Measurements from ENCODE around the gene TAS1R2. TPM values are rescaled to one million over a fixed set of nuclear protein-coding genes. Genes with fewer than 3 reads are reported as not detected.

The TAS1R2 gene
- total RNA-seq, 1 experiment from 2014 or later, result not detected

DNA sequence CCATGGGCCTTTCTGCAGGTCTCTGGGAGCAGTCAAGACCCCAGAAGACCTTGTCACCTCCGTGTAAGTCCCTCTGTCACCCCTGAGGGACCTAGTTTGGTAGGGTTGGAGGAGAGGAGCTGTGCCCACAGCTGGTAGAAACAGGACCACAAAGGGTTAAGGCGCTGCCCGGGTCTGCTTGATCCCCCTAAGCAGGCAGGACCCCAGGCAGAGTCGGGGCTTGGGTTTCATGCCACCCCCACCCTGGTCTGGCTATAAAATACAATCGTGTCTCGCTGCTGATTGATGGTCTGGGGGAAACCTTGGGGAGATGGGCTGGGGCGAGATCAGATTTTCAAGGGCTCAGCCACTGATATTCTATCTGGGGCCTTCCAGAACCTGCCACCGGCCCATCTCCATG lies 50.9 kb downstream of the TAS1R2 start:
- Histone ChIP-seq H3K18ac (ENCODE audit: insufficient read length, low read depth, low read length) (no peak overlapping the region), H3T11ph (ENCODE audit: low read length) (no peak overlapping the region), H3K79me2 (ENCODE audit: insufficient read depth, low read length) (no peaks in the 10 kb centered on the region), H4K5ac (ENCODE audit: insufficient read length, low read depth, low read length) (no peak overlapping the region), H3K79me1 (ENCODE audit: insufficient read depth, low read depth, low read length, poor library complexity, severe bottlenecking) (no peaks in the 10 kb centered on the region), H3K9ac (ENCODE audit: extremely low read depth, insufficient read length, low read length) (no peak overlapping the region), H2AK5ac (ENCODE audit: insufficient read length, low read length) (no peak overlapping the region), H4K20me1 (ENCODE audit: control insufficient read depth, insufficient read depth, insufficient read length) (no peaks in the 10 kb centered on the region), H4K91ac (ENCODE audit: insufficient read length, low read depth, low read length) (no peak overlapping the region), H3K4ac (ENCODE audit: low read depth, low read length) (no peak overlapping the region), H3K27me3 (ENCODE audit: insufficient read depth, low read length) (no peaks in the 10 kb centered on the region; the same call in 1 of the 2 replicates), H3K23me2 (ENCODE audit: insufficient read length, low read depth, low read length, poor library complexity, severe bottlenecking) (no peaks in the 10 kb centered on the region), H3K27ac (ENCODE audit: insufficient read length, low read depth, low read length) (no peak overlapping the region), H3K9me3 (ENCODE audit: control insufficient read depth, low read depth, low read length) (no peaks in the 10 kb centered on the region), H3K14ac (ENCODE audit: insufficient read depth, low read length) (no peak overlapping the region), H2BK12ac (ENCODE audit: insufficient read length, low read depth, low read length) (no peak overlapping the region), H2AFZ (ENCODE audit: low read length) (no peak overlapping the region), H4K8ac (replicated peaks; ENCODE audit: insufficient read length, low read depth, low read length) (no peak overlapping the region), H3K23ac (ENCODE audit: insufficient read length, low read depth, low read length) (no peak overlapping the region), H2BK5ac (ENCODE audit: insufficient read length, low read length) (no peak overlapping the region), H3K56ac (ENCODE audit: insufficient read length, low read depth, low read length) (no peak overlapping the region), H3K4me2 (ENCODE audit: insufficient read depth, insufficient read length, low read length) (no peak overlapping the region), H2BK20ac (ENCODE audit: low read depth, low read length, poor library complexity, severe bottlenecking) (no peak overlapping the region), H2BK15ac (ENCODE audit: low read depth, low read length) (no peak overlapping the region), H2BK120ac (ENCODE audit: low read depth, low read length, poor library complexity, severe bottlenecking) (no peak overlapping the region), H3K4me1 (ENCODE audit: insufficient read depth, low read length) (no peaks in the 10 kb centered on the region)
- Mint-ChIP-seq H3K9me3 (no peaks in the 10 kb centered on the region; a peak in 2 of 5 replicates), H3K4me1 (peaks cover 0 to 25% of the 10 kb centered on the region in 2 experiments; a peak in 3 of 4 replicates), H3K4me3 (no peak overlapping the region), H3K27ac (no peak overlapping the region), H3K27me3 (ENCODE audit: low read depth) (peaks cover 19% of the 10 kb centered on the region), H3K36me3 (ENCODE audit: insufficient read depth in 1 of 3, low read depth in 3 of 3) (no peaks in the 10 kb centered on the region)
- no CpG with 5 or more reads among the region's 8 CpGs for WGBS (ENCODE audit: extremely low coverage, insufficient read length, low lambda C conversion rate)
- TF ChIP-seq, protein P1, sequence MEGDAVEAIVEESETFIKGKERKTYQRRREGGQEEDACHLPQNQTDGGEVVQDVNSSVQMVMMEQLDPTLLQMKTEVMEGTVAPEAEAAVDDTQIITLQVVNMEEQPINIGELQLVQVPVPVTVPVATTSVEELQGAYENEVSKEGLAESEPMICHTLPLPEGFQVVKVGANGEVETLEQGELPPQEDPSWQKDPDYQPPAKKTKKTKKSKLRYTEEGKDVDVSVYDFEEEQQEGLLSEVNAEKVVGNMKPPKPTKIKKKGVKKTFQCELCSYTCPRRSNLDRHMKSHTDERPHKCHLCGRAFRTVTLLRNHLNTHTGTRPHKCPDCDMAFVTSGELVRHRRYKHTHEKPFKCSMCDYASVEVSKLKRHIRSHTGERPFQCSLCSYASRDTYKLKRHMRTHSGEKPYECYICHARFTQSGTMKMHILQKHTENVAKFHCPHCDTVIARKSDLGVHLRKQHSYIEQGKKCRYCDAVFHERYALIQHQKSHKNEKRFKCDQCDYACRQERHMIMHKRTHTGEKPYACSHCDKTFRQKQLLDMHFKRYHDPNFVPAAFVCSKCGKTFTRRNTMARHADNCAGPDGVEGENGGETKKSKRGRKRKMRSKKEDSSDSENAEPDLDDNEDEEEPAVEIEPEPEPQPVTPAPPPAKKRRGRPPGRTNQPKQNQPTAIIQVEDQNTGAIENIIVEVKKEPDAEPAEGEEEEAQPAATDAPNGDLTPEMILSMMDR (conservative IDR thresholded peaks at IDR 0.05), result no peak
- DNase-seq, result no peak

Measured in H9 (cell line).